ENCODE measurements around the gene MGAT3. TPM values are rescaled to one million over a fixed set of nuclear protein-coding genes. Genes with fewer than 3 reads are reported as not detected.

Gene MGAT3
- total and polyA plus RNA-seq, 2 experiments from 2014 or later: 7.0 to 20.0 TPM

GRCh38 chr22:39470451-39471291 is 13.9 kb downstream of the MGAT3 start:
- H3K79me2 ChIP-seq: peaks cover 28% of the 10 kb centered on the region
- no peaks in the 10 kb centered on the region for H3K27me3 ChIP-seq
- TF ChIP-seq EZH2phosphoT487 (IDR thresholded peaks at IDR 0.05; ENCODE audit: low read depth, severe bottlenecking, unreplicated experiment) (no peak), EZH2 (IDR thresholded peaks at IDR 0.05; ENCODE audit: borderline replicate concordance) (no peak), CTCF (IDR thresholded peaks at IDR 0.05; ENCODE audit: poor library complexity) (no peak)
- 35% methylated on average over 16 of the region's 16 CpGs for WGBS (ENCODE audit: low lambda C conversion rate, missing lambda C conversion rate)
- no peaks in the 10 kb centered on the region for H3K36me3 ChIP-seq (replicated peaks; ENCODE audit: insufficient read depth, low read depth)
- H3K4me3 ChIP-seq: no peak overlapping the region
- DNase-seq (ENCODE audit: low spot score): peak; percentile 55
- H3K4me2 ChIP-seq: peak overlapping the region; percentile 69
- H3K9me3 ChIP-seq (ENCODE audit: low read depth): no peaks in the 10 kb centered on the region
- no peaks in the 10 kb centered on the region for H4K20me1 ChIP-seq (ENCODE audit: insufficient read depth, poor library complexity, severe bottlenecking)
- H3K4me1 ChIP-seq (ENCODE audit: insufficient read depth): peaks cover 75% of the 10 kb centered on the region
- H3K27ac ChIP-seq: peak overlapping the region; percentile 98
- H2AFZ ChIP-seq: no peak overlapping the region
- no peaks in the 10 kb centered on the region for H3K9me2 ChIP-seq (replicated peaks; ENCODE audit: insufficient read depth)

- no peak for TF ChIP-seq CTCF (IDR thresholded peaks at IDR 0.05; ENCODE audit: poor library complexity)
- no peak for TF ChIP-seq EZH2phosphoT487 (IDR thresholded peaks at IDR 0.05; ENCODE audit: low read depth, severe bottlenecking, unreplicated experiment)
- no peak for TF ChIP-seq EZH2 (IDR thresholded peaks at IDR 0.05; ENCODE audit: borderline replicate concordance)
- peak overlapping the region; percentile 69 for H3K4me2 ChIP-seq
- no peaks in the 10 kb centered on the region for H3K36me3 ChIP-seq (replicated peaks; ENCODE audit: insufficient read depth, low read depth)
- WGBS (ENCODE audit: low lambda C conversion rate, missing lambda C conversion rate): 18% methylated on average over 13 of the region's 13 CpGs
- peak; percentile 72 for DNase-seq (ENCODE audit: low spot score)
- H3K9me2 ChIP-seq (replicated peaks; ENCODE audit: insufficient read depth): no peaks in the 10 kb centered on the region
- H3K27ac ChIP-seq: peak overlapping the region; percentile 98
- no peaks in the 10 kb centered on the region for H3K27me3 ChIP-seq
- H2AFZ ChIP-seq: no peak overlapping the region
- peaks cover 84% of the 10 kb centered on the region for H3K4me1 ChIP-seq (ENCODE audit: insufficient read depth)
- no peaks in the 10 kb centered on the region for H3K9me3 ChIP-seq (ENCODE audit: low read depth)
- H3K79me2 ChIP-seq: peaks cover 35% of the 10 kb centered on the region
- no peak overlapping the region for H3K4me3 ChIP-seq
- H4K20me1 ChIP-seq (ENCODE audit: insufficient read depth, poor library complexity, severe bottlenecking): no peaks in the 10 kb centered on the region
These were observed 14.7 kb downstream of the MGAT3 start for GRCh38 chr22:39471381-39472141.

- 36% methylated on average over 19 of the region's 19 CpGs for WGBS (ENCODE audit: low lambda C conversion rate, missing lambda C conversion rate)
- H2AFZ ChIP-seq: no peak overlapping the region
- H3K9me3 ChIP-seq (ENCODE audit: low read depth): no peaks in the 10 kb centered on the region
- no peaks in the 10 kb centered on the region for H4K20me1 ChIP-seq (ENCODE audit: insufficient read depth, poor library complexity, severe bottlenecking)
- no peaks in the 10 kb centered on the region for H3K36me3 ChIP-seq (replicated peaks; ENCODE audit: insufficient read depth, low read depth)
- H3K4me2 ChIP-seq: peak overlapping the region; percentile 69
- H3K27me3 ChIP-seq: no peaks in the 10 kb centered on the region
- DNase-seq (ENCODE audit: low spot score): peak; percentile 75
- no peaks in the 10 kb centered on the region for H3K9me2 ChIP-seq (replicated peaks; ENCODE audit: insufficient read depth)
- peaks cover 84% of the 10 kb centered on the region for H3K4me1 ChIP-seq (ENCODE audit: insufficient read depth)
- TF ChIP-seq CTCF (IDR thresholded peaks at IDR 0.05; ENCODE audit: poor library complexity): no peak
- no peak for TF ChIP-seq EZH2phosphoT487 (IDR thresholded peaks at IDR 0.05; ENCODE audit: low read depth, severe bottlenecking, unreplicated experiment)
- TF ChIP-seq EZH2 (IDR thresholded peaks at IDR 0.05; ENCODE audit: borderline replicate concordance): no peak
- peak overlapping the region; percentile 98 for H3K27ac ChIP-seq
- no peak overlapping the region for H3K4me3 ChIP-seq
- peaks cover 42% of the 10 kb centered on the region for H3K79me2 ChIP-seq
These were observed 16.1 kb downstream of the MGAT3 start for GRCh38 chr22:39472570-39473556.
